T-helper 22 cell (primary cell): ENCODE measurements around the gene SH3GLB1.
"Not testable (repeated sequence)": the region's sequence is repeated elsewhere in the genome, so short reads cannot be mapped to it uniquely, and the experiment has no call there.

Experiments used
- DNase-seq: peaks from one replicate; pipeline ENCODE4 v3.0.0-alpha.2; 2020; ENCODE audit warnings: low read depth

The SH3GLB1 gene

GRCh38 chr1:86704458-86704971 is at the start of gene SH3GLB1:
SH3GLB1 (plus strand) TSS chr1:86704576; CDS start chr1:86704900, 324 bp downstream.
- DNase-seq: peak; percentile 81

GRCh38 chr1:86658381-86658780 is 46.0 kb upstream of the SH3GLB1 start:
- DNase-seq: not testable (repeated sequence)

- no peak for DNase-seq
Measured at GRCh38 chr1:86666368-86666767, 38.0 kb upstream of the SH3GLB1 start.

GRCh38 chr1:86687595-86687994 is 16.8 kb upstream of the SH3GLB1 start:
- DNase-seq: no peak

GRCh38 chr1:86692641-86693040 is 11.7 kb upstream of the SH3GLB1 start:
- no peak for DNase-seq

- DNase-seq: no peak
Measured at GRCh38 chr1:86695400-86695799, 9.0 kb upstream of the SH3GLB1 start.

- DNase-seq: no peak
Measured at GRCh38 chr1:86696522-86696921, 7.9 kb upstream of the SH3GLB1 start.

GRCh38 chr1:86699186-86699585 is 5.2 kb upstream of the SH3GLB1 start:
- no peak for DNase-seq

GRCh38 chr1:86701731-86702130 is 2.6 kb upstream of the SH3GLB1 start:
- DNase-seq: no peak

GRCh38 chr1:86702954-86703494 is 1.4 kb upstream of the SH3GLB1 start:
- not testable (repeated sequence) for DNase-seq

- DNase-seq: peak; percentile 4
Measured at GRCh38 chr1:86703696-86704457, 499 bp upstream of the SH3GLB1 start.

GRCh38 chr1:86704972-86705664 is 742 bp downstream of the SH3GLB1 start:
- DNase-seq: peak; percentile 12

GRCh38 chr1:86705665-86705985 is 1.2 kb downstream of the SH3GLB1 start:
- DNase-seq: no peak

GRCh38 chr1:86706018-86706635 is 1.8 kb downstream of the SH3GLB1 start:
- no peak for DNase-seq

- no peak for DNase-seq
Measured at GRCh38 chr1:86708920-86709319, 4.5 kb downstream of the SH3GLB1 start.

GRCh38 chr1:86712088-86712860 is 7.9 kb downstream of the SH3GLB1 start:
- DNase-seq: no peak

- no peak for DNase-seq
Measured at GRCh38 chr1:86713477-86713876, 9.1 kb downstream of the SH3GLB1 start.

- no peak for DNase-seq
Measured at GRCh38 chr1:86714159-86714558, 9.8 kb downstream of the SH3GLB1 start.

GRCh38 chr1:86714561-86715244 is 10.3 kb downstream of the SH3GLB1 start:
- no peak for DNase-seq

- DNase-seq: no peak
Measured at GRCh38 chr1:86718786-86719185, 14.4 kb downstream of the SH3GLB1 start.

GRCh38 chr1:86731416-86731815 is 27.0 kb downstream of the SH3GLB1 start:
- DNase-seq: no peak
